HTR-8/SVneo (cell line): Measurements from ENCODE around the gene SYNE2.
"Not testable (repeated sequence)": the region's sequence is repeated elsewhere in the genome, so short reads cannot be mapped to it uniquely, and the experiment has no call there.

Source experiments
- DNase-seq: peaks from one replicate; pipeline ENCODE4 v3.0.0; 2011; ENCODE audit warnings: low spot score, mixed read lengths; ENCODE audit not compliant: insufficient read length
- FAIRE-seq: peaks from 2 replicates; lab custom pipeline; 2011; peaks lifted over from hg19 to GRCh38; lab: Jason Lieb, UNC

The SYNE2 gene

GRCh38 chr14:63852817-63853731, at the start of gene SYNE2:
Gene SYNE2, plus strand, starts transcription at chr14:63853004. Its CDS starts 56,145 bp downstream, at chr14:63909149.
- FAIRE-seq = peak; percentile 99
- peak; percentile 98 for DNase-seq

- not testable (repeated sequence) for DNase-seq, FAIRE-seq
Measured at GRCh38 chr14:63803221-63803791, 49.5 kb upstream of the SYNE2 start.

GRCh38 chr14:63806064-63806463, 46.7 kb upstream of the SYNE2 start:
- not testable (repeated sequence) for DNase-seq
- peak; percentile 96 for FAIRE-seq

- not testable (repeated sequence) for DNase-seq, FAIRE-seq
Measured at GRCh38 chr14:63811692-63812091, 41.1 kb upstream of the SYNE2 start.

- no peak for DNase-seq
- FAIRE-seq = peak; percentile 98
Measured at GRCh38 chr14:63833728-63834127, 19.1 kb upstream of the SYNE2 start.

- no peak for DNase-seq
- no peak for FAIRE-seq
Measured at GRCh38 chr14:63840981-63841380, 11.8 kb upstream of the SYNE2 start.

GRCh38 chr14:63843796-63844195, 9.0 kb upstream of the SYNE2 start:
- DNase-seq (no peak), FAIRE-seq (peak; percentile 99)

- DNase-seq (no peak), FAIRE-seq (no peak)
Measured at GRCh38 chr14:63848890-63849289, 3.9 kb upstream of the SYNE2 start.

GRCh38 chr14:63852271-63852816, 460 bp upstream of the SYNE2 start:
- FAIRE-seq (no peak), DNase-seq (no peak)

- no peak for FAIRE-seq
- peak; percentile 96 for DNase-seq
Measured at GRCh38 chr14:63853831-63854293, 1.1 kb downstream of the SYNE2 start.

- FAIRE-seq (no peak), DNase-seq (no peak)
Measured at GRCh38 chr14:63854330-63854729, 1.5 kb downstream of the SYNE2 start.

- no peak for FAIRE-seq
- DNase-seq = no peak
Measured at GRCh38 chr14:63855281-63855680, 2.5 kb downstream of the SYNE2 start.

- FAIRE-seq (peak; percentile 95), DNase-seq (no peak)
Measured at GRCh38 chr14:63857466-63858030, 4.7 kb downstream of the SYNE2 start.

- DNase-seq (no peak), FAIRE-seq (no peak)
Measured at GRCh38 chr14:63860146-63860545, 7.3 kb downstream of the SYNE2 start.

GRCh38 chr14:63862163-63862562, 9.4 kb downstream of the SYNE2 start:
- DNase-seq (no peak), FAIRE-seq (peak; percentile 85)

GRCh38 chr14:63863004-63863403, 10.2 kb downstream of the SYNE2 start:
- FAIRE-seq = peak; percentile 90
- no peak for DNase-seq

GRCh38 chr14:63864775-63865174, 12.0 kb downstream of the SYNE2 start:
- not testable (repeated sequence) for DNase-seq
- FAIRE-seq = peak; percentile 100

- DNase-seq = no peak
- FAIRE-seq = peak; percentile 83
Measured at GRCh38 chr14:63867933-63868921, 15.4 kb downstream of the SYNE2 start.

- peak; percentile 100 for FAIRE-seq
- DNase-seq = not testable (repeated sequence)
Measured at GRCh38 chr14:63869940-63870752, 17.3 kb downstream of the SYNE2 start.
